NOMO-1 treated with dmso at 0.1 percent for 144 hours (cell line): ENCODE data around the gene CCDC74A.
A peak's percentile ranks its signal among the peaks of the same experiment; 100 is the strongest.
"Not testable (repeated sequence)": the region's sequence is repeated elsewhere in the genome, so short reads cannot be mapped to it uniquely, and the experiment has no call there.

Source experiments
- DNase-seq: peaks from one replicate; lab custom pipeline; 2025; ENCODE audit not compliant: unreplicated experiment; lab: John Stamatoyannopoulos, UW

The CCDC74A gene

GRCh38 chr2:131527131-131528001 lies at the start of gene CCDC74A:
TSS of gene CCDC74A (plus strand) at chr2:131527888. CDS start at chr2:131527971, 83 bp downstream.
- DNase-seq, result not testable (repeated sequence)

- not testable (repeated sequence) for DNase-seq
Measured at GRCh38 chr2:131478074-131478849, 49.4 kb upstream of the CCDC74A start.

GRCh38 chr2:131478850-131479461 lies 48.7 kb upstream of the CCDC74A start:
- not testable (repeated sequence) for DNase-seq

- DNase-seq, result not testable (repeated sequence)
Measured at GRCh38 chr2:131480351-131480750, 47.3 kb upstream of the CCDC74A start.

GRCh38 chr2:131482506-131483155 lies 45.1 kb upstream of the CCDC74A start:
- DNase-seq, result not testable (repeated sequence)

- DNase-seq, result not testable (repeated sequence)
Measured at GRCh38 chr2:131483981-131484820, 43.5 kb upstream of the CCDC74A start.

GRCh38 chr2:131484906-131485460 lies 42.7 kb upstream of the CCDC74A start:
- DNase-seq, result not testable (repeated sequence)

- not testable (repeated sequence) for DNase-seq
Measured at GRCh38 chr2:131486201-131486902, 41.3 kb upstream of the CCDC74A start.

- no peak for DNase-seq
Measured at GRCh38 chr2:131488306-131489205, 39.1 kb upstream of the CCDC74A start.

GRCh38 chr2:131490616-131491468 lies 36.8 kb upstream of the CCDC74A start:
- DNase-seq, result not testable (repeated sequence)

- not testable (repeated sequence) for DNase-seq
Measured at GRCh38 chr2:131491469-131491836, 36.2 kb upstream of the CCDC74A start.

- DNase-seq, result not testable (repeated sequence)
Measured at GRCh38 chr2:131492015-131492417, 35.7 kb upstream of the CCDC74A start, which contains the start of gene MZT2A. TSS of gene MZT2A (minus strand) at chr2:131492397. CDS start at chr2:131492376, 21 bp downstream.

- DNase-seq, result peak; percentile 92
Measured at GRCh38 chr2:131492418-131493198, 35.1 kb upstream of the CCDC74A start.

GRCh38 chr2:131493199-131493968 lies 34.3 kb upstream of the CCDC74A start:
- no peak for DNase-seq

- DNase-seq, result not testable (repeated sequence)
Measured at GRCh38 chr2:131495506-131495905, 32.2 kb upstream of the CCDC74A start.
